ENCODE data around the gene RBM43.

Gene RBM43

GRCh38 chr2:151198645-151199044, 63.0 kb downstream of the RBM43 start:
- Histone ChIP-seq H3K4me1 (ENCODE audit: control insufficient read depth in 1 of 2, insufficient read depth in 2 of 2, low read length in 2 of 2) (no peaks in the 10 kb centered on the region), H3K9ac (ENCODE audit: low read depth in 1 of 2, low read length in 2 of 2) (no peak overlapping the region), H3K4me3 (ENCODE audit: low read depth in 1 of 2, low read length in 2 of 2) (no peak overlapping the region), H3K36me3 (ENCODE audit: control insufficient read depth in 1 of 2, insufficient read depth in 2 of 2, low read length in 2 of 2) (no peaks in the 10 kb centered on the region), H3K27me3 (ENCODE audit: control insufficient read depth in 1 of 2, insufficient read depth in 2 of 2, low read length in 2 of 2) (no peaks in the 10 kb centered on the region), H3K27ac (ENCODE audit: low read depth, low read length) (no peak overlapping the region), H3K9me3 (ENCODE audit: control insufficient read depth in 1 of 2, low read length in 2 of 2) (no peaks in the 10 kb centered on the region)

All from duodenal mucosa (tissue), 2 donors.